NT2/D1 (cell line): Measurements from ENCODE around the gene SHC2.

Source experiments
- SUZ12 ChIP-seq: IDR thresholded peaks from 2 replicates; pipeline ENCODE4 v1.6.1; 2011; ENCODE audit not compliant: insufficient read length, insufficient read depth; ENCODE audit errors: extremely low read depth
- YY1 ChIP-seq: IDR thresholded peaks from 2 replicates; pipeline ENCODE4 v1.6.1; 2011; ENCODE audit not compliant: insufficient read length, insufficient read depth

DNA sequence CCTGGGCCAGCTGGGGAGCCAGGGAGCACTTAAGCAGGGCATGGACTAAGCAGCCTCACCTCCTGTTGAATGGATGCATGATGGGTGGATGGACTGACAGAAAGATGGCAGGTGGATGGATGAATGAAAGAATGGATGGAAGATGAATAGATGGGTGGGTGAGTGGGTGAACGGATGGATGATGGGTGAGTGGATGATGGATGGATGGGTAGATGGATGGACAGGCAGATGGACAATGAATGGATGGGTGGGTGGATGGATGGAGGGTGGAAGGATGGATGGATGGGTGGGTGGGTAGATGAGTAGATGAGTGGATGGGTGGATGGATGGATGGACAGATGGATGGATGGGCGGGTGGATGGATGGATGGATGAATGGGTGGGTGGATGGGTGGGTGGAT is 18.7 kb downstream of the SHC2 start:
- TF ChIP-seq YY1 (no peak), SUZ12 (no peak)
